HG03558 (cell line): ENCODE results near the gene ETFA.

Source experiments
- ATAC-seq: cut with Tn5 transposase; IDR thresholded peaks from one replicate; pipeline ENCODE4 v1.9.1; 2021; ENCODE audit warnings: moderate number of reproducible peaks; ENCODE audit not compliant: unreplicated experiment; ENCODE audit errors: extremely low read depth

The ETFA gene

DNA sequence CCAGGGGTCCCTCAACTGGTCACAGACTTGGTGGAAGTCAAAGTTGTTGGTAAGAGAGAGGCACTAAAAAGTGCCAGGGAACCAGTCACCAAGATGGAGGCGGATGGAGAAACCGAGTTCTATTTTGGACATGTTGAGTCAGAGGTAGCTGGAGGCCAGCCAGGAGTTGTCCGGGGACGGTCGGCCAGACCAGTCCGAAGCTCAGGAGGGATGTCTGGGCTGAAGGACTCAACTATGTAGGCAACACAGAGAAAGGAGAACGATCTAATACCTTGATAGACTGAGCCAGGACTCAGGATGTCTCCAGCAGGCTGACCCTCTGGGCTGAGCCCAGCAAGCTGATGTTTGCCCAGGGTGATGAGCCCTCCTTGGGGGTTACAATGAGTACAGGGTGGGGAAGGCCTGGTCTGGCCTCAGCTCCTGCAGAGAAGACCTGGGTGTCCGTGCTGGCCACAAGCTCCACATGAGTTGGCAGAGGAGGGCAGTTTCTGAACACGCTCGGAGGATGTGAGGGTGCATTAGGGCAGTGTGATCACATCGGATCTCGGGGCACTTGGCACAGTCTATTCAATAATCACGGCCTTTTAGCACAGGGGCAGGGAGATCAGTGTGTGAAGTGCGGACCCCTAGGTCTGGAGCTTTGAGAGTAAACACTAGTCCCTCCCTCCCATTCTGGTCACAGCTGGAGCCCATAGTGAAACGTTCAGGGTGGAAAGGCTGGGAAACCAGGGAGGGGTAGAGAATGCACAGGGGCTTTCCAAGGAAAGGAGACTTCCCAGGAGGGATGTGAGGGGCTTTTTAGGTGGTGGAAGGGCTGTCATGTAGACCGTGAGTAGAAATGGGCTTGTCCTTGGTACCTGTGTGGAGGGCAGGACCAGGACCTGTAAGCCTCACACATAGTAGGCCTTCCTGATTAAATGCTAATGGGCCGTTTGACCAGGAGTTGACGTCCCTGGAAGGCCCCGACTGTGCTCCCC, 111.9 kb downstream of the ETFA start:
- no peak for ATAC-seq

DNA sequence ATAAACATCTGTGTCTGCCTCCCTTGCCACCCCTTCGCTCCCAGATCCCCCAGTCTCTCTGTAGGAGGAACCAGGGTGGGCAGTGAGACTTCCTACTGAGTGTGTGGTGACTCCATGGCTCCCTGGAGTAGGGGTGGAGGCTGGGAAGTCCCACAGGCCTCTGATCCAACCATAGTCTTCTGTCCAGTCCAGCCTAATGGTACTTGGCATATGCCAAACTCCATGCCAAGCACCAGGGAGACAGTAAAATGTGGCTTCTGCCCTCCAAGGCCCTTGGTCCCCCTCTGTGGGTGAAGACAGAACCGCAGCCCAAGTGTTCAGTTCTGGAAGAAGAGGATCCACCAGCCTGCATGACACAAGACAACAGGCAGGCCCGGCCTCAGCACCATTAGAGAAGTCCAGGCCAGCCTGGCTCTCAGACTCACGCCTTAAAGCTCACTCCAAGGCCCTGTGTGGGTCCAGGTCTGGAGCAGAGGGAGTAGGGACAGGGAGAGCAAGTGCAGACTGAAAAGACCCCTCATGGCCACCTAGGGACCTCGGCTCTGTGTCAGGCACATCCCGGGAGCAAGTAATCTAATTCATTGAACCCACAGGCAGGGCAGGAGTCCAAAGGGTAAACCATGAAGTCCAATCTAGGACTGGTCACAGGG, 112.7 kb downstream of the ETFA start:
- no peak for ATAC-seq

DNA sequence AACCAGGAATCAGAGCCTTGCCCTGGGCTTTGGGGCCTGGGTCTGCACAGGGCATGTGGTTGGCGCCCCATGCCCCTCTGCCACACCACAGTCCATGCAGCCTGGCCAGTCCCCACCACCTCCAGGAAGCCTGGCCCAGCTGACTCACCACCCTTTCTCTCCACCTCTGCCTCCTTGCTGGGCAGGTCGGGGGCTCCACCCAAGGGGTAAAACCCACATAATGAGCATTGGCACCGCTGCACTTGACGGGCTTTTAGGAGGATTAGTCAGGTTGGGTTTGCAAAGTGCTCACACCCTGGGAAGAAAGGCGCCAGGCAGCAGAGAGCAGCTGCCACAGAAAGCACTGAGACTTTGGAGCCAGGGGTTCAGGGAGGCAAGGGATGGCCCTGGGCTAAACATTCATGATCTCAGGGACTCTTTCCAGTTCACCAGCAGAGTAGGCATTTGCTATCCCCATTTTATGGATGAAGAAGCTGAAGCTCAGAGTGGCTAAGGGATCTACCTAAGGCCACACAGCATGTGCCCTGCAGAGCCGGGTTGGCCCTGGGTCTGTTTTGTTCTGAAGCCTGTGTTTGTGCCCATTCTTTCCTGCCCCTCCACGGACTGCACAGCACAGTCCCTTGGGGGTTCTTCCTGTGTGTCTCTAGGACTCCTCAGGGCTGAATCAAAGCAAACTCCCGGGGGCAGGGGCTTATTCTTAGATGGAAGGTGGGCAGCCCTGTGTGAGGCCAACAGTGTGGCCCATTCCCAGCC, 113.4 kb downstream of the ETFA start:
- ATAC-seq = no peak

DNA sequence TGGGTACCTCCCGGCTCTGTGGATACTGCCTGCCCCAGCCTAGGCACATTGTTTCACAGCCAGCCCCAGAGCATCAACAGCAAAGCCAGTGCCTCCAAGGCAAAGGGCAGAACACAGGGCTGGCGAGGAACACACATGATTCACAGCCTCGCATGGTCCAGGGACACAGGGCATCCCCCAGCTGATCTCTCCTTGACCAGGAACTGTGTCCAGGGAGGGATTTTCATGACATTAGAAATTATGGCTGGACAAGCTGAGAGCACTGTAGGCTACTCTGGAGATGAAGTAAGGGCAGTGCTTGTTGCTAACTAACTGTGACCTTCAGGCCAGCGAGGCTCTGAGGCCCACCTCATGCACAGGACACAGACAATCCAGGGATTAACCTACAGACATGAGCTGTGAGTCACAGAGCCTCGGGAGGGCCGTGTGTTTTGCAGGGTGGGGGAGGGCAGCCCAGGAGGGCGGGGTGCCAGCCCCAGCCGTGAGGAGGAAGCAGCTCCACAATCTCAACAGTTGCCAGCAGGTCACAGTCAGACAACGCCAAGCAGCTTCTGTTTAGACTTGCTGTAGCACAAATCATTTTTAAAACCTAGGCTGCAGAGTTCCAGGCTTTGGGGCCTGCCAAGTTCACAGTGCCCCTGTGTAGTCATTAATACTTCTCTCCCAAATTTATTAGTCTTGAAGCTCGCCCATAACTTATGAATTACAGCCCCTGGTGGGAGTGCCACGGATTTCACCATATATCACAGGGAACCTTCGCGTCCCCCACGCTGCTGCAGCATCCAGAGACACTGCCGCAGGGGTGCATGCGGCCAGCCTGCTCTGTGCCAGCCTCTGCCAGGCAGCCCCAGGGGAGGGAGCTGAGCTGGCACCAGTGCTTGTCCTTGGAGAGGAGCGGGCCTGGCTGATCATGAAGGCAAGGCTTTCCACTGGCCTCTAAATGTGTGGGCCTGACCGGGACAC, 114.7 kb downstream of the ETFA start:
- no peak for ATAC-seq

DNA sequence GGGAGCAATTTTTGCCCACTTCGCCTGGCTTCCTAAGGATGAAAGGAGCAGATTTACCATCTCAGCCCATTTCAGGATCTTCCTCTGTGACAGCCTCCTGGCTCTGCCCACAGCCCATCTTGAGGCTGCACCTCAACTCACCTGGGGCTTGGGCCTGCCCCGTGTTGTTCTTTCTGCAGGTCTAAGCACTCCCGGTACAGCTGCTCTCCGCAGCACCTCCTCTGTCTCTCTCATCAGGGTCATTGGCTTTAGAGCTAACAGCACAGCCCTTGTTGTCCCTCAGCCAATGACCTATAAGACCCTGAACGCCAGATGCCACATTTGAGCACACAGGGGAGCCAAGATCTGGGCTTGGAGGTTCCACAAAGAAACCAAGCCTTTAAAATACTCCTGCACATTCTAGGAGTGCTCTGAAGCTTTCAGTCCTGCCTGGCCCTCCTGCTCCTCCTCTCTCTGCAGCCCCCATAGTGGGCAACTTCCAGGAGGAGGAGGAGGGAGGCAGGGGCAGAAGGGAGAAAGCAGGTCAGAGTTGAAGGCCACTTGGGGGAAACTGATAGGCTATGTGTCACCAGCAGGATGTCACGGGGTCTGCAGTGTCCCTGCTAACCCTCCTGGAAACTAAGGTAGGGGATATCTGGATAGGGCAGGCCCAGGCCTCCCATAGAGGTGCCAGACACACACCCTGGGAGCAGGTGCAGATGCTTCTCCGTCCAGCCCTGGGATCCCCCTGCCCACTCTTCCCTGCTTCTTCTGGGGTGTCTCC, 115.6 kb downstream of the ETFA start:
- ATAC-seq = no peak

DNA sequence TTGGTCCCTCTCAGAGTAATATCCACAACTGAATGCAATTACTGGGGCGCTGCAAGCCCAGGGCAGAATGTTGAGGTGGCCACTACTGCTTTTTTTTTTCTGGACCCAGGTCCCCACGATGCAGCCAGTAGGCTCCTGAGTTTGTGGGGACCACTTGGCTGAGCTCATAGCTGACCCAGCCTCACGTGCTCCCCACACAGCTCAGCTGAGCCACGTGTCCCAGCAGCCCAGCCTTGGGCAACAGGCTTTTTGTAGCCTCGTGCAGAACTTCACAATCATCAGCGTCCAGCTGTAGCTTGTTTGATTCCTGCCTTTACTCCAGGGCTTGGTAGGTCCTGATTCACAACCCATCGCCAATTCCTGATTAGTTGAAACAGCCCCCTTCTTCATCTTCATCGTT, 117.3 kb downstream of the ETFA start:
- ATAC-seq = no peak

DNA sequence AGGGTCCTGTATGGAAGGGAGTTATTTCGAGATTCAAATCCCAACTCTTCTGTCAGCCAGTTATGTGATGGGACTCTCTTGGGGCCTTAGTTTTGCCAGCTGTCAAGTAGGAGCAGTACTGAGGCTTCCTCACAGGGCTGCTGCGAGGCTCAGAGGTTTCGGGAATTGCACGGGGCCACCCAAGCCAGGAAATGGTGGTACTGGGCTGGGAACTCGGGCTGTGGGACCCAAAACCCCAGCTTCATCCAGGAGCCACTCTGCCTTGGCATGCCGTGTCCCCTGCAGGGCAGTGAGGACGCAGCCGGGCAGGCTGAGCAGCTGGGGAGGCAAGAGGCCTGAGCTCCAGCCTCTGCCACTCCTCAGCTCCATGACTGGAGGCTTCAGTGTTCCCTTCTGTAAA, 118.6 kb downstream of the ETFA start:
- ATAC-seq = no peak

DNA sequence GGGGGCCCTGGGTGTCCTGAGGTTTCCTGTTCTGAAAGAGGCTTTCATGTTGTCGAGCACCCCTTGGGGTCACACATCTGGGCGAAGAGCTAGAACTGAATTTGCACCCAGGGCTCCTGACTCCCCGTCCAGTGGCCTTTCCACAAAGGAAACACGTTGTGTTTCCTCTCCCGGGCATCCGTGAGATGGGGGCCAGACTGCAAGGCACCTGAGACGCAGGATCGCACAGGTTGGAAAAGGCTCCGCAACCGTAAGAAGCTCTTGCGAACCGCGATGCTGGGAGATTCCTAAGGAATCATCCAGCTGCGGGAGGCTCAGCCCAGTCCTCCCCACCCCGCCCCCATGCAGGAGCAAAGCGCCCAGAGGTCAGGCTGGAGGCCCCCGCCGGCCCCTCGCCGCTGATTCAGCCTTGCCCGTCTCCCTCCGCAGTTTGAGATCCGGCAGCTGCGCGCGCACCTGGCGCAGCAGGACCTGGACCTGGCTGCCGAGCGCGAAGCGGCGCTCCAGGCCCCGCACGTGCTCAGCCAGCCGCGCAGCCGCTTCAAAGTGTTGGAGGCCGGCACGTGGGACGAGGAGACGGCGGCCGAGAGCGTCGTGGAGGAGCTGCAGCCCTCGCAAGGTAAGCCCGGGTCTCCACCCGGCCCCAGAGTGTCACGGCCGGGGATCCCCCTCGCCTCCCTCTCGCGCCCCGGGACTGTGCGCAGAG, 119.6 kb downstream of the ETFA start:
- no peak for ATAC-seq

DNA sequence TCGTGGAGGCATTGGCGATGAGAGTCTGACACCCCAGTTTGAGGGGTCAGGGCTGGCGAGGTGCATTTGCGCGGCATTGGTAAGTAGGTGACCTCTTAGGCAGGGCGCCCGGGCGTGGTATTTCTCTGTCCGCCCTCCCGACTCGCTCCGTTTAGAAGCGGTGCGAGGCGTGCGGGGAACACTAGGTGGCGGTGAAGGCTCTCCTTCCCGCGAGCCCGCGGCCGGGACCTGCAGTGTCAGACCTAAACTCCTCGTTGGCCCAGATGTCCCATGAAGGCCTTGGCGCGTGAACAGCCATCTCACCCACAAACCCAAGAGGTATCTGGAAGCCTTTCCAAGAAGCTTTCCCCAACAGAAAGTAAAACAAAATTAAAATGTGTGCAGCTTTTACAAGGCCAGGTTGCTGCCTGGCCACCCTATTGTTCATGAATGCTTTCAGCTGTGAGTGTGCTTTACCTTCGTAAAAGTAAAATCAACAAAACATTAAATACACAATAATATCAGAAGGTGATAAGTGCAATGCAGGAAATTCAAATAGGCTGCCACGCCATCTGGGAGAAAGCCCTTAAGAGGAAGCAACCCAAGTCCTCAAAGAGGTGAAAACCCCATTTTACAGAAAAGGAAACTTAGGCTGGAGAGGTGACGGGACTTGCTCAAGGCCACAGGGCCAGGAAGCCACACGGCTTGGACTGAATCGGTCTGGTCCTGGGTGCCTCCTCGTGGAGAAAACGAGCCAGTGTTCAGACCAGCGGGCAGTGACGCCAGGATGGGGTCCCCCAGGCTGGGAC, 120.3 kb downstream of the ETFA start:
- ATAC-seq = no peak

DNA sequence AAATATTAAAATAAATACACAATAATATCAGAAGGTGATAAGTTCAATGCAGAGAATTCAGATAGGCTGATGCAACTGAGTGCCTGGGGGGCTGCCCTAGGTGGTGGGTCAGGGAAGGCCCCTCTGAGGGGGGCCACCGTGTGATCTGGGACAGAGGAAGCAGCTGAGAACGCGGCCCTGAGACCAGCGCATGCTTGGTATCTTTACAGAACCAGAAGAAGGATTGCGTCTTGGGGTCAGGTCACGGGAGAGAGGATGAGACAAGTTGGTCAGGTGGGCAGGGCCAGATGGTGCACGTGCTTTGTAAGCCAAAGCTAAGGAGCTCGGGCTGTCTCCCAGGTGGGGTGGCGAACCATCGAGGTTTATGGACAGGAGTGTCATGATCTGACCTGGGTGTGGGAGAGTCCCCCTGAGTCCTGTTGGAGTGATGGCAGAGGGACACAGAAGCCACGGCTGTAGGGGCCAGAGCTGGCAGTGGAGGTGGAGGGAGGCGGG, 121.2 kb downstream of the ETFA start:
- ATAC-seq = no peak

DNA sequence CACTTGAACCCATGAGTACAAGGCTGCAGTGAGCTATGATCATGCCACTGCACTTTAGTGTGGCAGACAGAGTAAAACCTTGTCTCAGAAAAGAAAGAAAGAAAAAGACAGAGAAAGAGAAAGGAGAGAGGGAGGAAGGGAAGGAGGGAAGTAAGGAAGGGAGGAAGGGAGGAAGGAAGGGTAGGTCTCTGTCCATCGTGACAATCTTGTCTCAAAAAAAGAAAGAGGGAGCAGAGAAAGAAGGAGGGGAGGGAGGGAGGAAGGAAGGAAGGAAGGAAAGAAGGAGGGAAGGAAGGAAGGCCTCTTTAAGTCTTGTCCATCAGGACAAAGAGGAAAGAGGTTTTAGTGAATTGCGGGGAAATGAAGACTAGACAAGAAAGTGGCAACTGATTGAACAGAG, 122.2 kb downstream of the ETFA start:
- no peak for ATAC-seq

DNA sequence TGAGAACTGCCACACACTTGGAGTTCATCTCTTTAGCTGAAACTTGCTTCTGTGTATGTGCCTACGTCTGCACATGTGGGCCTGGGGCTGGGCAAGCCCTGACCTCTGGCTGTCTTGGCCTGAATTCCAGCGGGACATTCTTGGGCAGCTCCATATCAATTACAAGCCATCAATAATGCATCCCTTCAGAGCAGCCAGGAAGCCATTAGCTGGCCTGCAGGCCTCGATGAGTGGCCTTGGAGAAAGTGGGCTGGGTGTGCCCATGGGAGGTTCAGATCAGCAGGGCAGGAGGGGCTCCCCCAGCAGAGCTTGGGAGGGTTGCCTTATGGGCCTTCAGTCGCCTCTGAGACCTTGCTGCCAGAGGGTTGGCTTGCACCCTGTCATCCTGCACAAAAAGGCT, 124.1 kb downstream of the ETFA start:
- ATAC-seq = no peak

DNA sequence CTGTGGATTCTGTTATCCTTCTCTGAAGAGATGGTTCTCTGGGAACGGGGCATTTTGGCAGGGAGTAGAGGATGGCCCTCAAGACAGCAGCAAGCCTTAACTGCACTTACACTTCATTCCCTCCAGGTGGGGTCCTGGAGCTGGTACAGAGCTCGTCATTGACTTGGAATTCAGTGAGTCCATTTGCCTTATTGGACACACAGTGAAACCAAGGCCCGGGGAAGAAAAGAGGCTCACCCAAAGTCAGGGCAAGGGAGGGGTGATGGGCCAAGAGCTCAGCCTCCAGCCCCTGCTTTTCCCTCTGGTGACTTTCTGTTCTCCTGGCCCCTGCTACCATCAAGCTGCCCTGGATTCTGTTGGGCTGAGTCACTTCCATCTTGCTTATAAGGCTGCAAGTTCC, 125.6 kb downstream of the ETFA start:
- ATAC-seq = no peak

DNA sequence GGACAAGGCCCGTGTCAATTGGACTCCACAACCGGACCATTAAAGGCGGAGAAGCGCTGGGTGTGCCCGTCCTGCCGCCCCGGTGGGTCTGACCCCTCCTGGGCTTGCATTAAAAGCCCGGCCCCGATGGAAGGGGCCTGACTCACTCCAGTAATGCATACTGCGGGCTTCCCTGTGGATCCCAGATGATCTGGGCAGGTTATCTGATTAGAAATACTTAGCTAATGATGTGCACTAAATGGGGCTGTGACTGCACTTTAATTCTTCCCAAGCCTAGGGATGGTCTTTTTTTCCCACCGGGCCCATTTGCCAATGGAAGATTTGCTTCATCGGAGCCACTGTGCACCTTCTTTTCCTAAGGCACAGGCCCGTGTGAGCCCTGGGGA, 126.6 kb downstream of the ETFA start:
- no peak for ATAC-seq

DNA sequence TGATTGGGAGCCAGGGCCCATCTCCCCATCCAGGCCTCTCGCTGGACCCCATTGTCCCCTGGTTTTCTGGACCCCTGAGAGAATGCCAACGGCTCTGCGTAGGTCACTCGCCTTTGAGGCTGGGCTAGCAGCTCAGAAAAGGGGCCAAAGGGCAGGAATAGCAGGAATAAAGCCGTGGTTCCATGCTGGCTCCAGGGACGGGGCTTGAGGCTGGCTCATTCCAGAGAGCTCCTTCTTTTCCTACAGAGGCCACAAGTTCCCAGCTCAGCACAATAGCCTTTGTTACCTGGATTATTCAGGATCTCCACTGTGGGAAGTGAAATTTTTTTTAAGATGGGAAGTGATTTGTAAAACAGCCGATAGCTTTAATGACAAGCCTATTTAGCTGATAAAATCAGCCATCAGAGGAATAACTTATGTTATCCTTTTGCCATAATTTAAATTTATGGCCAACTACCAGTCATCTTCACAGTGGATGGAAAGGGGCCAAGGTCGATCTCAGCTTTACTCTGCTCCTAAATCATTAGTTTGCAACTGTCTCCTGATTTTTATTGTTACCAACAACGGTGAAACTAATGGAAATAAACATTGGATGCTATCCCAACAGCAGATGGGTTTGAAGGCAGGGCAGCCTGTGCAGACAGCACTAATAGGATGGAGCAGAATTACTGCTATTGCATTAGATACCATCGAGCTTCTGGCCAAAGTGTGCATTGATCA, 127.2 kb downstream of the ETFA start:
- no peak for ATAC-seq

DNA sequence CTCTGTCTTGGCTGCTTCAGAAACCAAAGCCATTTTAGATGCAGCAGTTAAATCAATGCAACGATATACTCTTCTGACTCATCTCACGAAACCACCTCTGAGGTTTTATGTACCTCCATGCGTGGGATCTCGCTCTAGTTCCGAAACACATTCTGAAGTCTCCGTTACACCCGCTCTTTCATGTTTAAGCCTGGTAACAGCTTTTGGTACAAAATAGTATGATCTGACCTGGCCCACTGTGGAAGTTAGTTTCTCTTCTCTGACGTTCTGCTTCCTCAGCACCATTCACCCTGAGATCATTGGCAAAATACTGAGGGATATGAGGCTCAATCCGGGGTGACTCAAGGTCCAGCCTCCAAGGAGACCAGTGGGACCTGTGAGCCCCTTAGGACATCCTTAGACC, 129.6 kb downstream of the ETFA start:
- no peak for ATAC-seq

DNA sequence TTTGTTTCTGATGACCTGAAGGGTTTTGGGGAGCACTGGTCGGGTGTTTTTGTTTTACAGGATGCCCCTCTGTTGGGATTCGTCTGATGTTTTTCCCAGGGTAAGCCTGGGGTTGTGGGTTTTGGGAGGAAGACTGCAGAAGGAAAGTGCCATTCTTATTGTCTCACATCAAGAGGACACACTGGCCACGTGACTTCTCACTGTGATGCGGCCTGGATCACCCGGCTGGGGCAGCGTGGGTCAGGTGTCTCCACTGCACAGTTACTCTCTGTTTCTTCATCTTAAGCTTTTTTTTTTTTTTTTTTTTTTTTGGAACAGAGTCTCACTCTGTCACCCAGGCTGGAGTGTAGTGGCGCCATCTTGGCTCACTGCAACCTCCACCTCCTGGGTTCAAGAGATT, 130.9 kb downstream of the ETFA start:
- ATAC-seq = no peak
